ENCODE measurements around the gene EMC8. TPM values are rescaled to one million over a fixed set of nuclear protein-coding genes. Genes with fewer than 3 reads are reported as not detected.

Gene EMC8
- total RNA-seq, 1 experiment from 2014 or later = 73.0 TPM

GRCh38 chr16:85803570-85803969 lies 4.2 kb upstream of the EMC8 start:
- BruUV-seq (replicated peaks) = no TSS peak
- ATAC-seq = no peak
- Histone ChIP-seq H3K9me2 (ENCODE audit: insufficient read depth) (no peaks in the 10 kb centered on the region), H3K9ac (ENCODE audit: low read length) (no peak overlapping the region), H3K27me3 (ENCODE audit: insufficient read depth, low read length) (no peaks in the 10 kb centered on the region), H3K4me1 (ENCODE audit: control insufficient read depth in 1 of 2, insufficient read depth in 2 of 2, low read length in 2 of 2) (peaks cover 6 to 11% of the 10 kb centered on the region in 2 experiments; a peak in 3 of 4 replicates), H2AFZ (ENCODE audit: low read depth, low read length, poor library complexity, severe bottlenecking) (no peak overlapping the region), H3K4me2 (ENCODE audit: low read length) (no peak overlapping the region), H3K9me3 (ENCODE audit: control insufficient read depth in 1 of 2, insufficient read depth in 1 of 2, low read depth in 1 of 2, low read length in 2 of 2) (no peaks in the 10 kb centered on the region), H3K4me3 (replicated peaks in 1 of 2; ENCODE audit: low read depth in 1 of 2, low read length in 2 of 2) (no peak overlapping the region), H4K20me1 (ENCODE audit: insufficient read depth) (peaks cover 7% of the 10 kb centered on the region; the same call in 1 of the 2 replicates), H3K79me2 (ENCODE audit: insufficient read depth, low read length) (peaks cover 62% of the 10 kb centered on the region), H3K27ac (ENCODE audit: low read depth, low read length) (no peak overlapping the region), H3K36me3 (ENCODE audit: control insufficient read depth in 1 of 2, insufficient read depth in 2 of 2, low read length in 2 of 2) (peaks cover 54 to 58% of the 10 kb centered on the region in 2 experiments)
- TF ChIP-seq RAD21 (IDR thresholded peaks at IDR 0.05; ENCODE audit: low read depth) (no peak), ELF1 (IDR thresholded peaks at IDR 0.05; ENCODE audit: borderline replicate concordance, low read depth) (no peak), EZH2phosphoT487 (IDR thresholded peaks at IDR 0.05; ENCODE audit: borderline replicate concordance) (no peak), POLR2A (IDR thresholded peaks at IDR 0.05; ENCODE audit: borderline replicate concordance, extremely low read depth, insufficient read depth, insufficient read length) (no peak), SP1 (IDR thresholded peaks at IDR 0.05; ENCODE audit: low read depth) (no peak), FOSL1 (IDR thresholded peaks at IDR 0.05; ENCODE audit: low read depth) (no peak)
- ChIA-PET POLR2A (no interaction called here), RAD21 (ENCODE audit: low non-redundant PET in 1 of 2, low total read pairs in 2 of 2, uncharacterized antibody in 2 of 2, unreplicated experiment in 2 of 2) (interaction anchor here in 1 of 2 experiments (0.5 kb wide), 1 partner anchor 214 kb away, joined by 5 read pairs; no protein-coding TSS in a partner anchor), CTCF (no interaction called here)
- intact Hi-C loops (cut with micrococcal nuclease) = no loop called here
- DNase-seq (ENCODE audit: low read depth, low spot score) = no peak

- peak overlapping the region; percentile 90 for H3K27ac ChIP-seq (ENCODE audit: low read depth, low read length)
- H3K27me3 ChIP-seq (ENCODE audit: insufficient read depth, low read length) = no peaks in the 10 kb centered on the region
- H3K9me3 ChIP-seq (ENCODE audit: control insufficient read depth in 1 of 2, insufficient read depth in 1 of 2, low read depth in 1 of 2, low read length in 2 of 2) = no peaks in the 10 kb centered on the region
- ATAC-seq (no peak), DNase-seq (ENCODE audit: low read depth, low spot score) (no peak)
- peaks cover 45 to 57% of the 10 kb centered on the region in 2 experiments for H3K36me3 ChIP-seq (ENCODE audit: control insufficient read depth in 1 of 2, insufficient read depth in 2 of 2, low read length in 2 of 2)
- H3K4me2 ChIP-seq (ENCODE audit: low read length) = peak overlapping the region; percentile 75
- peaks cover 11 to 22% of the 10 kb centered on the region in 2 experiments; a peak in 3 of 4 replicates for H3K4me1 ChIP-seq (ENCODE audit: control insufficient read depth in 1 of 2, insufficient read depth in 2 of 2, low read length in 2 of 2)
- ChIA-PET RAD21 (ENCODE audit: low non-redundant PET in 1 of 2, low total read pairs in 2 of 2, uncharacterized antibody in 2 of 2, unreplicated experiment in 2 of 2) (no interaction called here), CTCF (interaction anchor here (1.5 kb wide), 1 partner anchor 19 kb away, joined by 6 read pairs; no protein-coding TSS in a partner anchor), POLR2A (no interaction called here)
- H3K79me2 ChIP-seq (ENCODE audit: insufficient read depth, low read length) = peaks cover 95% of the 10 kb centered on the region
- intact Hi-C loops (cut with micrococcal nuclease) = no loop called here
- peak overlapping the region; percentile 89 for H3K9ac ChIP-seq (ENCODE audit: low read length)
- no peaks in the 10 kb centered on the region for H3K9me2 ChIP-seq (ENCODE audit: insufficient read depth)
- H2AFZ ChIP-seq (ENCODE audit: low read depth, low read length, poor library complexity, severe bottlenecking) = no peak overlapping the region
- BruUV-seq (replicated peaks) = no TSS peak
- H3K4me3 ChIP-seq (replicated peaks in 1 of 2; ENCODE audit: low read depth in 1 of 2, low read length in 2 of 2) = peak overlapping the region; percentile 92 to 93
- no peak for TF ChIP-seq YY1 (IDR thresholded peaks at IDR 0.05; ENCODE audit: extremely low read depth, insufficient replicate concordance, low read depth, low read length)
- no peak for TF ChIP-seq SP1 (IDR thresholded peaks at IDR 0.05; ENCODE audit: low read depth)
- TF ChIP-seq POLR2A (IDR thresholded peaks at IDR 0.05; ENCODE audit: borderline replicate concordance, extremely low read depth, insufficient read depth, insufficient read length) = no peak
- TF ChIP-seq CEBPB (IDR thresholded peaks at IDR 0.05; ENCODE audit: low read depth) = no peak
- no peak for TF ChIP-seq TCF7L2 (IDR thresholded peaks at IDR 0.05; ENCODE audit: borderline replicate concordance, extremely low read depth, insufficient read depth, insufficient read length)
- TF ChIP-seq JUND (IDR thresholded peaks at IDR 0.05) = no peak
- no peak for TF ChIP-seq ZNF274 (IDR thresholded peaks at IDR 0.05; ENCODE audit: low read depth, low read length)
- TF ChIP-seq CBX3 (IDR thresholded peaks at IDR 0.05; ENCODE audit: low read depth) = no peak
- no peak for TF ChIP-seq EGR1 (IDR thresholded peaks at IDR 0.05; ENCODE audit: low read depth)
- no peak for TF ChIP-seq POLR2AphosphoS5 (IDR thresholded peaks at IDR 0.05; ENCODE audit: low read depth, low read length)
- H4K20me1 ChIP-seq (ENCODE audit: insufficient read depth) = peaks cover 7% of the 10 kb centered on the region; the same call in 1 of the 2 replicates
These were observed 951 bp upstream of the EMC8 start for GRCh38 chr16:85800321-85800669.
